IPS-18c (cell line): Measurements from ENCODE around the gene DZIP1.

Source experiments
- H3K4me3 ChIP-seq: 2 replicates; pipeline ENCODE4 v1.7.0; 2013; ENCODE audit warnings: low read depth, mild to moderate bottlenecking, low read length, moderate library complexity; ENCODE audit not compliant: insufficient read depth
- H3K9me3 ChIP-seq: one replicate; pipeline ENCODE4 v1.6.1; 2013; ENCODE audit warnings: mild to moderate bottlenecking, low read length, moderate library complexity; ENCODE audit not compliant: control insufficient read depth, insufficient read depth

Gene DZIP1

DNA sequence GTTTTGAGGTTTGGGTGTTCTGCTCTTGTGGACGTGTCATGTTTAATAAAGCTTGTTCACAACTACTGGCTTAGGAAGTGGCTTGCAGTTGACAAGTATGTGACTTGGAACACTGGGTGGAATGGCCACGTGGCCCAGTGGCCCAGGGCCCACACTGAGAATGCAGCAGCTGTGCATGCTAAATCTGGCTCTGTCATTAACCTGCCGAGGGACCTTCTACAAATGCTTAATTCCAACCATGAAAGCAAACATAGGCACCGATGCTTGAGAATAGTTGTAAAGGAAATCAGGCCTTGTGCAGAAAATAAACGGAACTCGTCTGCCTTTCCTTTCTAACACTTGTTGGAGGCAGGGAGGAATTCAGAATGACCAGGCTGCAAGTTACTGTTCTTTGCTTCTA lies 103.6 kb downstream of the DZIP1 start:
- H3K4me3 ChIP-seq: no peak overlapping the region

DNA sequence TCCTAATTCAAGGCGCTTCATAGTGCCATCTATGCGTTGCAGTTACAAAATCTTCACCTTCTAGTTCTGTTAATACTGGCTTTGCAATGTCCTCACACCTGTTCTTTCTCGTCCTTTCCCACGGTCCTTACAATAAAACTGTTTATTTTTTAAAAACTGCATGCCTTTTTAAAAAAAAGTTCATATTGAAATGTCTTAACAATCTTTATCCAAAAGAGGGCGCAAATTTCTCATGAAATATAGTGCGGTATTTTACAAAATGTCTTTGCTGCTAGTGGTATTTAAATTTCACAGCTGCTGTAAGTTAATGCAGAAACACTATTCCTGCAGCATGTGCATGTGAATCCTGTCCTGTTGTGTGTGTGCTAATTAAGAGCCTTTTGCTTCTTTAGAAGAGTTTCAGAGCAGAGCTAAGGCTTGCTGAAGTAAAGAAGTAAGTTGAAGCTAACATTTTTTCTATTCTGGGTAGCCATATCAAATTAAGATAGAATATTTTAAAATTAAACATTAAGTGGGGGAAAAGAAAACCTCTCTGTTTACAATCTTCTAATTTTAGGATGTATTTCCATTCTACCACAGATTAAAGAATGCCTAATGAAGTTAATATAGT lies 107.8 kb downstream of the DZIP1 start:
- Histone ChIP-seq H3K9me3 (no peaks in the 10 kb centered on the region), H3K4me3 (no peak overlapping the region)

More for the DNA sequence above, 103.6 kb downstream of the DZIP1 start:
- no peaks in the 10 kb centered on the region for H3K9me3 ChIP-seq

- Histone ChIP-seq H3K9me3 (no peaks in the 10 kb centered on the region), H3K4me3 (no peak overlapping the region)
Observed at GRCh38 chr13:95535243-95535642, 109.3 kb downstream of the DZIP1 start.

DNA sequence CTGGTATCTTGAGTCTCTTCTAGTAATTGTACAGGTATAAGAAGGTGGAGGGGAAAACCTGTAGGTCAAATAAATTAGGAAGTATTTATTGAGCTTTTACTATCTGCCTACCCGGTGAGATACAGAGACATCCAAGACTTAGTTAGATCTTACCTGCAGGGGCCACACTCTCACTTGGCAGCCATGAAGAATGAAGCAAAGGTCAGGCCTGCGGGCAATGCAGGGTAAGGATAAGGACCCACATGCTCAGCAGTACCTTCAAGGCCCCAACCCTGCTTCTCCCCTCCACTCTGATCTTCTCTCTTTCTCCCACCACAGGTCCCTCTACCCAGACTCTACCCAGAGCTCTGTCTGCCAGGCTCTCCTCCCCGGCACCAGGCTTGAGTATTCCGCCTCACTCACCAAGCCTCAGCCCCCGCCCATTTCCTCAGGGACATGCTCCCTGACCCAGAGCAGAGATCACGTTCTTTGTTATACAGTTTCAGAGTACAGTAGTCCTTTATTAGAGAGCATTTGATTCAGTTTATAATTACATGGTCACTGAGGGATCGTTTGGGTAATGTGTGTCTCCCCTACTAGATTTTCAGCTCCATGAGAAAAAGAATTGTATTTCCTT lies 110.9 kb downstream of the DZIP1 start:
- no peaks in the 10 kb centered on the region for H3K9me3 ChIP-seq
- no peak overlapping the region for H3K4me3 ChIP-seq

GRCh38 chr13:95530178-95530577 lies 114.3 kb downstream of the DZIP1 start:
- Histone ChIP-seq H3K9me3 (no peaks in the 10 kb centered on the region), H3K4me3 (no peak overlapping the region)
